ENCODE measurements around the gene CD248.

GRCh38 chr11:66328031-66328301, 11.1 kb upstream of the CD248 start:
- no peak for TF ChIP-seq CTCF (IDR thresholded peaks at IDR 0.05)
- TF ChIP-seq POLR2A (IDR thresholded peaks at IDR 0.05) = no peak
